ENCODE data around the gene POU1F1.
"Not testable (repeated sequence)": the region's sequence is repeated elsewhere in the genome, so short reads cannot be mapped to it uniquely, and the experiment has no call there.

Gene POU1F1

DNA sequence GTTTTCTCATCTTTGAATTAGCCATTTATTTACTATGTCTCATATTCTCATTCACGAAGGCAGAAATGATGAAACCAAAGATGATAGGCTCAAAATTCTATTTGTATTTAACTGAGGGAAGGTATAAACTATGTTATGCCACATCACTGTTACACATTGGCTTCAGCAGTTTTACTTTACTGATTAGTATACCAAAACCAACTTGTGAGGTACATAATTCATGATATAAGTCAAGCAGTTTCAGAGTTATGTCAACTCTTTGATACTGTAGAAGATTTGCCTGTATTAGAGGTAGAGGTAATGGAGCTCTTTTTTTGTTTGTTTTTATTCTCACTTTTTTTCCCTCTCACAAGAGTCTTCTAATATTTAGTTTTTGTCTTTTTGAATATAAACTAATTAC is 26.4 kb downstream of the POU1F1 start:
- no peak for DNase-seq (ENCODE audit: low spot score)

DNA sequence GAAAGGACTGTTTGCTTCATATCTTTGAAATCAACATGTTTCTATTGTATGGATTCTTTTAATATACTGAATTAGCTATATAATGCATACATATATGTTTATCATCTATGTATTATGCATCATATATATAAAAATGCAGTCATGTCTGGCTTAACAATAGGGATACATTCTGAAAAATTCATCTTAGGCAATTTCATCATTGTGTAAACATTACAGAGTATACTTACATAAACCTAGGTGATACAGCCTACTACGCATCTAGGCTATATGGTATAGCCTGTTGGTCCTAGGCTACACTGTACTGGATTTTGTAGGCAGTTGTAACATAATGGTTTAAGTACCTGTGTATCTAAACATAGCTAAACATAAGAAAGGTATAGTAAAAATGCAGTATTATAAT is 27.6 kb downstream of the POU1F1 start:
- no peak for DNase-seq (ENCODE audit: low spot score)

DNA sequence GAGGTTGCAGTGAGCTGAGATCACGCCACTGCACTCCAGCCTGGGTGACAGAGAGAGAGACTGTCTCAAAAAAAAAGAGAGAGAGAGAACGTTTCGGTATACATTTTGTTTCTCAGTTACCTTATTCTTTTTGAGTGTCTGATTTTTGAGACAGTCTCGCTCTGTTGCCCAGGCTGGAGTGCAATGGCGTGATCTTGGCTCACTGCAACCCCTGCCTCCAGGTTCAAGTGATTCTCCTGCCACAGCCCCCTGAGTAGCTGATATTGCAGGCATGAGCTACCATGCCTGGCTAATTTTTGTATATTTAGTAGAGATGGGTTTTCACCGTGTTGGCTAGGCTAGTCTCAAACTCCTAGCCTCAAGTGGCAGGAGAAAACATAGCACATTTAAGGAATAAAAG is 28.2 kb downstream of the POU1F1 start:
- DNase-seq (ENCODE audit: low spot score): not testable (repeated sequence)

DNA sequence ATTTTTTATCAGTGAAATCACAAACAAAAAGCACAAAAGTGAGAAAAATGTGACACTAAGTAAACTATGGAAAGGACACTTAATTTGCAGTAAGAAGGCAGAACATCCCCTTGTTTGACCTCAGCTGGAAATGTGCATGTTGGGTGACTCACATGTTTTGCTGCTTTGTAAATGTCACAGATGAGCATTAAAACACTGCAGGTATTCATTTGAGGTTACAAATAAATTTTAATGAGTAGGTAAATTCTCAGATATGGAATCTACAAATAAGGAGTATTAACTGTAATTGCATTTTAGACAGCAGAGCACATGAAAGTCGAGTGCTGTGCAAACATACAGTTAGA is 29.0 kb downstream of the POU1F1 start:
- no peak for DNase-seq (ENCODE audit: low spot score)

DNA sequence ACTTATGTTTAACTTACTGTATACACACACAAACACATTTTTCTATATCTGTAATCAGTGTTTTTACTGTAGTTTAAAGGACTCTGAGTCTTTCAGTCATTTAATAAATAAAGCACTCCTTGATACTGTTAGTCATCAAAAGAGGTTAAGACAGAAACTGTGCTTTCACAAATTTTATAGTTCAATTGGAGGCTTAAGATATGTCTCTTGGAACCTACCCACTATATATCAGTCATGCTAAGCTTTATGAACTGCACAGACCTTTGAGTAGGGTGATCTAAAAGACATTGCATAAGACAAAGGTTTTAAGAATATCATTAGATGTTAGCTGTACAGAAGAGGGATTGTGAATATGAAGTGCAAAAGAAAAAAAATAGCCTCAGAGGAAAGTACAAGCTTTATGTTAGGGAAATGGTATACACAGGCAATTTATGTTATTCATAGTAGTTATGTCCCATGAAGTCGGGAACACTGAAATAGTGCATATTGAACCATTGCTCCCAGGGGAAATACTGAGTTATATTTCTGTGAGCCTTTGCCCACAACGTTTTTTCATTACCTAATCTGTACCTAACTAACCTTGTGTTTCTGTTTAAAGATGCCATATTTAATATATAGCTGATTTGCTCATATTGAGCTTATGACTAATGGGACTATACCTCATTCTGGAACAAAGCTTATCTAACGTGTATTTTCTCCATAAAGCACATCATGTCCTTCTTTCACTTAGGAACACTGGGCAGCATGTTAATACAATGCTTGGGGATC is 29.5 kb downstream of the POU1F1 start:
- DNase-seq (ENCODE audit: low spot score): no peak

DNA sequence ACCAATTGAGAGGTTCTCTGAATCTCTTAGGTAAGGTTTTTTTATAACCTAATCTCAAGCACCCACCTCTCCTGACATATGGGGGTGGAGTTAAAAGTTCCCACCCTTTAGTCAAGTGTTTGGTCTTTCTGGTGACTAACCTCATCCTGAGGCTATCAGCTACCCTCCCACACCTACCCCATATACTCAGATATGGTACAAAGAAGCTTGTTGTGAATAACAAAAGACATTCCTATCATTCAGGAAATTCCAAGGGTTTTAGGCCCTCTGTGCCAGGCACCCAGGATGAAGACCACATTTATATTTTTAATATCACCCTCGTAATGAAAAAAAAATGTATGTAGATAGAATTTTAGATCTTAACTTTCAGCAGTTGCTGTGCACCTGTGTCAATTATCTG is 40.3 kb downstream of the POU1F1 start:
- no peak for DNase-seq (ENCODE audit: low spot score)

DNA sequence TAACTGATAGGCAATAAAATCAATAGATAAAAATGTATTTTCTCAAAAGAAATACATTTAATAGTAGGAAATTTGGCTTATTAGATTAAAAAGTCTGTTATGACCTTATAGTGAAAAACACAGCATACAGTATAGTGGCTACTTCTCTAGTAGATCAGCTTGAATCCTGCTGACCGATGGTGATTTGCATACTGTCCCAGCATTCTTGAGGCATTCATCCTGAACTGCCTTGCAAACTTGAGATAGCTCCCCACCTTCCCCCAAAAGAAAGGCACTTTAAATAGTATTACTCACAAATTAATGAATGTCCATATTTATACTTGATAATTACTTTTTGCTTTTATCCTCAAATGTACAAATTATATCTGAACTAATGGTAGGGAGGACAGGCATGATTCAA is 42.6 kb downstream of the POU1F1 start:
- no peak for DNase-seq (ENCODE audit: low spot score)

DNA sequence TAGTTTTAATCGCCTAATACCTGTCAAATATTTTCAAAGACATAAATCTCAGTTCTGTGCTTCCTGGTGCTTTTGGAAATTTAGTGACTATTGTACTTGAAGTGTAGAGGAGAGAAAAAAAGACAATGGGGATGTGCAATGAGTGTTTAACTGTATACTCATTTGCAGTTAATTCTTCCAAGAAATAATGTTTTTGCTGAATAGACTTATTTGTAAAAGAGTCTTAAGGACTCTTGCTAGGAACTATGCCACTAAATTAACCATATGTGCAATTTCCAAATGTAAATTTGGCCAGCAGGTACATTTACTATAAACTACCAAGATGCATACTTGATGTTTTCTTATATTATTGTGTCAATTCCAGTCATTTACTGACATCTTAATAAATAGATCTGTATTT is 47.3 kb downstream of the POU1F1 start:
- no peak for DNase-seq (ENCODE audit: low spot score)

DNA sequence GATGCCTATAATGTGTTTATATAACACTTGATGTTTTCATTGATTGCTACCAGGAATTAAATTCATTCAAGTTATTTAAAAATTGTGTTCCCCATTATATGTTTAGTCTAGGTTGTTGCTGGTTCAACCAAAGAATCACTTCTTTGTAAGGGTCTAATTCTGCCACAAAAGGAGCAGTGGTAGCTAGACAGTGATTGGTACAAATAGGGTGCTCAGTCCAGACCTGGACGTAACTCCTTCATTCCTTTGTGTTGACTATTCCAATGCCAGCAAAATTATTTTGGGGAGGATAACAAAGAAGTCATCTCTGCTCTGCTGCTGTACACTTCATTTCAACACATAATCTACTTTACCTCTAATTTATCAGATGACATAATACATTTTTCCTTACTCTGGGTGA is 48.1 kb downstream of the POU1F1 start:
- peak; percentile 14 for DNase-seq (ENCODE audit: low spot score)

DNA sequence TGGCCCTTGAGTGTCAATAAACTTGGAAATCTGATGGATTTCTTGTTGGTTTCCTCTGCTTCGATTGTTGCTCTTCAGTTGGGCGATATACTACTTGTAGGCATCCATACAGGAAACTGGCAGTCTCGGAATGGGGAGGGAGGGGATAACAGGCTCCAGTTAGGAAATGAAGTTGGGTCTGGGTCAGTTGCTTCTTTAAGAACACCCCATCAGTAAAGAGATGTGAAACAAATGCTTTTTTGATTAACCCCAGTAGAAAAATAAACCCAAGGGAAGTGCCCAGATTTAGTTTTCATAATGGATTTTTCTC is 48.6 kb downstream of the POU1F1 start:
- DNase-seq (ENCODE audit: low spot score): no peak

DNA sequence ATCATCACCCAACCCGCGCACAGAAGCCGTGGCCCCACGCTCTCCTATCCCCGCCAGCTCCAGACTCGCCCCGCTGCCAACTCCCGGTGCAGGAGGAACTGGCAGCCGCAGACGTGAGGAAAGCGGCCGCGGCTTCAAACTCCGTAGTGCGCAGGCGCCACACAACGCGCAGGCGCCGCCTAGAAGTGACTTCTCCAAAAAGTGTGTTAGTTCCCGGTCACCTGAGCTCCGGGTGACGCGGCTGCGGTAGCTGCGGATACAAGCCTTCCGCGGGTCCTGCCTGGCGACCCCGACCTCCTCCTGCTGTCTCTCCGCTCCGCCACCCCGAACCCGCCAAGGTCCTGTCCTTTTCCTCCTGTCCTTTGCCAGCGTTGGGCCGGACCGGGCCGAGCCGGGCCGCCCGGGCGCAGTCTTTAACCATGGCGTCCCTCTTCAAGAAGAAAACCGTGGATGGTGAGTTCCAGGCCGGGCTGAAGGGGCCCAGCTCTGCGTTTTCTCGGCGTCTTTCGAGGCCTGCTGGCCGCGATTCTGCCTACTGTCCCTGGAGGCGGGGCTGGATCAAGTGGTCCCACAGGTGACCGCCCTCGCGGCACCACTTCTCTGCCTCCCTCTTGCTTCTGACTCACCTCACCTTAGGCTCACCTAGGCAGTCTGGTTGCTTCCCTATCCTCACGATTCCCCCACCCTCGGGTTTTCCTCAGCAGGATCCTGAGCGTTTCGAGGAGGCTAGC is 49.1 kb downstream of the POU1F1 start, which contains the start of gene CHMP2B:
Gene CHMP2B, plus strand, starts transcription at position 206 of the 731 bp plus-strand sequence. Its CDS starts 214 bp downstream, at position 420.
- DNase-seq (ENCODE audit: low spot score): peak; percentile 78

DNA sequence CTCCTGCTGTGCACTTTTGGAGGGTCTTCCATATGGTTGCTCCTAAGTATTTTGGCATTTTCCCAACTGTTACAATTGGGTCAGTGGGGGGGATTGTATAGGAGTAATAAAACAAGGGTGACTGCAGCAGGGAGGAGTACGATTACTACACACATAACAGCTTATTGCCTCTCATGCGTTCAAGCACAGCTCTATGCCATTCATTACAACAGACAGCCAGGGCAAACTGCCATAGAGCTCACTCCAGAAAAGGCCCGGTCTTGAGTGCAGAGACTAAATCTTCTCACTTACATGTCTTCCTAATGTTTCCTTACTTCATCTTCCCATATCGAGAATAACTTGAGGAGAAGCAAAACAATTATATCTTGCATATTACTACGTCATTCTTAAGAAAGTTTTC is 50.7 kb downstream of the POU1F1 start:
- DNase-seq (ENCODE audit: low spot score): no peak

DNA sequence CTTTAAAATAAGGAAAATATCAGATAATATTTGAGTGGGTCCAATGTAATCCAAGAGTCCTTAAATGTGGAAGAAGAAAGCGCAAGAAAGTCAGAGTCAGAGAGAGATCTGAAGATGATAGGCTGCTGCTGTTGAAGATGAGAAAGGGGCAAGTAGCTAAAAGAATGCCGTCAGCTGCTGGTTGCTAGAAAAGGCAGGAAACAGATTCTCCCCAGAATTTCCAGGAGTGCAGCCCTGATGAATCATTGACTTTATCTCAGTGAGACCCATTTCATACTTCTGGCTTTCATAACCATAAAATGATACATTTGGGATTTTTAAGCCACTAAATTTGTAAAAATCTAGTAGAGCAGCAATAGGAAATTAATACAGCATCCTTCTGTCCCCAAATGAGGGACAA is 56.8 kb downstream of the POU1F1 start:
- no peak for DNase-seq (ENCODE audit: low spot score)

DNA sequence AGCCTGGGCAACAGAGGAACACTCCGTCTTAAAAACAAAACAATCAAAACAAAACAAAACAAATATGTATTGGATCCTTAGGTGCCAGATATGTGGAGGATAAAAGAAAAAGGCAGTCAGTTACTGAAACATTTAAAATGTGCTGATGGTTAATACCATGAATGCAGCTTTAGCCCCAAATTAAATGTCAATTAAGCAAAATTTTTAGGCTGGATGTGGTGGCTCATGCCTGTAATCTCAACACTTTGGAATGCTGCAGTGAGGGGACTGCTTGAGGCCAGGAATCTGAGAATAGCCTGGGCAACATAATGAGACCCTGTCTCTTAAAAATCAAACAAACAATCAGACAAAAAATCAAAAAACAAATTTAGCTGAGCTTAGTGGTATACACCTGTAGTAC is 57.8 kb downstream of the POU1F1 start:
- no peak for DNase-seq (ENCODE audit: low spot score)
